ENCODE measurements around the gene ZFP64. TPM values are rescaled to one million over a fixed set of nuclear protein-coding genes. Genes with fewer than 3 reads are reported as not detected.
A peak's percentile ranks its signal among the peaks of the same experiment; 100 is the strongest.

The ZFP64 gene
- polyA plus RNA-seq, 2 of the 4 experiments (the other 2 are of a cell fraction), result 14.4 to 22.0 TPM

GRCh38 chr20:52181766-52182165, 9.8 kb downstream of the ZFP64 start (continued):
- TF ChIP-seq HOXA7 (CRISPR knock-in tag; IDR thresholded peaks at IDR 0.05), result no peak
- TF ChIP-seq HDAC2 (IDR thresholded peaks at IDR 0.05), result no peak
- TF ChIP-seq SMC3 (IDR thresholded peaks at IDR 0.05), result no peak

DNA sequence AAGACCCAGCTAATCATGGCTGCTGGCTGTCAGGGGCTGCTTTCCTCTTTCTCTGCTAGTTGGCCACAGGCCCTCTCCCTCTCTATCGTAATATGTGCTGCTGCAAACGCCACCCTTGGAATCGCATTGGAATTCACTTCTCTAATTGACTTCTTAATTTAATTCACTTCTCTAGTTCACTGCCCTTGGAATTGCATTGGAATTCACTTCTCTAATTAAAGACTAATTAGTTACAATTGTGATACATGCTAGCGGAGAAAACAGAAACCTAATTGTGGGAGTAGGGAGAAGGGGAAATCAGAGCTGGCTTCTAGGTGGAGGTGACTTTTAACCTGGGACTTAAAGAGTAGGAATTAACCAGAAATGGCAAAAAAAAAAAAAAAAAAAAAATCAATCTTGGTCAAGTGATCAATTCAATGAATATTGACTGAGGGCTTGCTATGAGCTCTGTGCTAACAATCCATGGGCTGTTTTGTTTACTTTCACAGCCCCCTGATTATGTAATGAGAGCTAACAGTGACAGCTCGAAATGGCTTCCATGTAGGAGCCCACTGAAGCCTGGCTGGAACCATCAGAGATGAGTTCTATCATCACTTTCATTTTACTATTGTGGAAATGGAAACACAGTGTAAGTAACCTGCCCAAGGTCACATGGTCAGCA, 11.3 kb downstream of the ZFP64 start:
- 99% methylated on average over 5 of the region's 5 CpGs for WGBS (ENCODE audit: missing lambda C conversion rate)
- no peak for FAIRE-seq
- H3K4me2 ChIP-seq, result no peak overlapping the region
- no peaks in the 10 kb centered on the region for H3K4me1 ChIP-seq
- DNase-seq (ENCODE audit: low read depth in 1 of 2, low spot score in 1 of 2), result no peak
- no peak for TF ChIP-seq FOSB (CRISPR knock-in tag; IDR thresholded peaks at IDR 0.05)
- TF ChIP-seq ZFP36 (IDR thresholded peaks at IDR 0.05; ENCODE audit: borderline replicate concordance, partially characterized antibody), result peak; percentile 27
- no peak for TF ChIP-seq ZSCAN20 (CRISPR knock-in tag; IDR thresholded peaks at IDR 0.05)
- TF ChIP-seq, protein P1, sequence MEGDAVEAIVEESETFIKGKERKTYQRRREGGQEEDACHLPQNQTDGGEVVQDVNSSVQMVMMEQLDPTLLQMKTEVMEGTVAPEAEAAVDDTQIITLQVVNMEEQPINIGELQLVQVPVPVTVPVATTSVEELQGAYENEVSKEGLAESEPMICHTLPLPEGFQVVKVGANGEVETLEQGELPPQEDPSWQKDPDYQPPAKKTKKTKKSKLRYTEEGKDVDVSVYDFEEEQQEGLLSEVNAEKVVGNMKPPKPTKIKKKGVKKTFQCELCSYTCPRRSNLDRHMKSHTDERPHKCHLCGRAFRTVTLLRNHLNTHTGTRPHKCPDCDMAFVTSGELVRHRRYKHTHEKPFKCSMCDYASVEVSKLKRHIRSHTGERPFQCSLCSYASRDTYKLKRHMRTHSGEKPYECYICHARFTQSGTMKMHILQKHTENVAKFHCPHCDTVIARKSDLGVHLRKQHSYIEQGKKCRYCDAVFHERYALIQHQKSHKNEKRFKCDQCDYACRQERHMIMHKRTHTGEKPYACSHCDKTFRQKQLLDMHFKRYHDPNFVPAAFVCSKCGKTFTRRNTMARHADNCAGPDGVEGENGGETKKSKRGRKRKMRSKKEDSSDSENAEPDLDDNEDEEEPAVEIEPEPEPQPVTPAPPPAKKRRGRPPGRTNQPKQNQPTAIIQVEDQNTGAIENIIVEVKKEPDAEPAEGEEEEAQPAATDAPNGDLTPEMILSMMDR (IDR thresholded peaks at IDR 0.05), result no peak
- H3K27ac ChIP-seq, result no peak overlapping the region
- no peak overlapping the region for H3K4me3 ChIP-seq
- no peak for ATAC-seq
- no peaks in the 10 kb centered on the region for H3K9me3 ChIP-seq
- CTCF ChIA-PET, result interaction anchor here (0.6 to 4.4 kb wide), 2 partner anchors 12 to 1436 kb away, joined by 3 to 17 read pairs; partner anchors contain the start of gene ZFP64
- POLR2A ChIA-PET, result no interaction called here

DNA sequence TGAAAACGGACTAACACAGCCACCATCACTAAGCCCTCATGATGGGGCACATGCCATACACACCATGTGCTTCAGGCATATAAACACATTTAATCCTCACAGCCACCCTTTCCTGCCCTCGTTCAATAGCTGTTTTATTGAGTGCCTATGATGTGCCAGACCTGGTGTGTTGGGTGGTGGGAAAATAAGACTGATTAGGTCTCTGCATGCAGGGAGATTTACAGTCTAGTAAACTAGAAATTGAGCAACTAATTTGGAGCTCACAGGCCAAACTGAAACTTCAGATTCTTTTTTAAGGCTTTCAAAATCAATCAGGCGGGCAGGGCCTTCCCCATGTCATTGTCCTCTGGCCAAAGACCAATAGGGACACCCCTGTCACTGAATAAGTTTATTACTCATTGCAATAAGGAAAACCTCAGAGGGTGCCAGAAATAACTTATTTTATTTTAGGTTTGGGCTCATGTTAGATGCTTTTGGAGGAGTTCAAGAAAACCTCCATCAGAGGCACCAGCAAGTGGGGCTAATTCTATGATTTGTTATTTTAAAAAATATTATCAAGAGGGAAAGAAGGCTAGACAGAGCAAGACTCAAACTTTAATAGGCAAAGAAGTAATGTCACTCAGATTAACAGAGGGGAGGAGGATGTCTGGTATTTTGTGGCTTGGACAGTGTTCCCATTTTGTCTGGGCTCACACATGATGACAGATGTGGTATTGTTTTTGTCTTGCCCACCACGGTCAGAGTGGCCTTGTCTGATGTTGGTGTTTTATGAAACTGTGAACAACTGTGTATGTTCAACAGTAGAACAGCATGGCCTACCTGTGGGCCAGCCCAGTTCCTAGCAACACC, 12.0 kb downstream of the ZFP64 start:
- FAIRE-seq (no peak), DNase-seq (ENCODE audit: low read depth in 1 of 2, low spot score in 1 of 2) (no peak), ATAC-seq (no peak)
- H3K27ac ChIP-seq, result no peak overlapping the region
- H3K4me2 ChIP-seq, result no peak overlapping the region
- H3K4me1 ChIP-seq, result no peaks in the 10 kb centered on the region
- CTCF ChIA-PET, result interaction anchor here (1.9 to 4.4 kb wide), 2 partner anchors 12 to 51 kb away, joined by 8 to 17 read pairs; partner anchors contain the start of gene ZFP64
- TF ChIP-seq FOSL2 (IDR thresholded peaks at IDR 0.05) (no peak), FOSL2 (CRISPR knock-in tag; IDR thresholded peaks at IDR 0.05) (no peak), EHMT2 (IDR thresholded peaks at IDR 0.05; ENCODE audit: low read depth) (no peak), KDM5A (IDR thresholded peaks at IDR 0.05) (no peak), MAFK (IDR thresholded peaks at IDR 0.05; ENCODE audit: partially characterized antibody) (no peak), HDAC2 (IDR thresholded peaks at IDR 0.05) (no peak), HOXB5 (CRISPR knock-in tag; IDR thresholded peaks at IDR 0.05) (no peak)
- no peak overlapping the region for H3K4me3 ChIP-seq
- 88% methylated on average over 4 of the region's 4 CpGs for whole genome bisulfite sequencing (ENCODE audit: missing lambda C conversion rate)
- POLR2A ChIA-PET, result no interaction called here
- no peaks in the 10 kb centered on the region for H3K9me3 ChIP-seq

GRCh38 chr20:52178691-52179090, 12.9 kb downstream of the ZFP64 start:
- CTCF ChIA-PET, result interaction anchor here (1.9 to 4.4 kb wide), 2 partner anchors 13 to 51 kb away, joined by 8 to 17 read pairs; partner anchors contain the start of gene ZFP64

DNA sequence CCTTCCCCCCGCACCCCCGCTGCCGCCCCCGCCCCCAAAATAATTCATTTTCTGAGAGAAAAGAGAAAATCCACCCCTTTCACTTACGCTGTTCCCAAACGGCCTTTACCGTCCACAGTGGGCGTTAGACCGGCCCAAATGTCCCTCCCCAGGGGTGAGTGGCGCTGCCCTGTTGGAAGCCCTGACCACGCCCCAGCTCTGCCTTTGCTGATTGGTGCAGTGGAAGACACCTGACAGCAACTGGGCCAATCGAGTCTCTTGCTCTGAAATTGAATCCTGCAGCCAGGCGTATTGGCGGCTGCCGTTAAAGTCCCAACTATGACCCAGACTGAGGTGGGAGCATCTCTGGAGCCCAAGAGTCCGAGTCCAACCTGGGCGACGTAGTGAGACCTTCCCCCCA, 15.7 kb downstream of the ZFP64 start:
- WGBS (ENCODE audit: missing lambda C conversion rate), result 94% methylated on average over 15 of the region's 18 CpGs
- TF ChIP-seq PHF8 (IDR thresholded peaks at IDR 0.05; ENCODE audit: borderline replicate concordance, low read depth), result no peak
- no peak for TF ChIP-seq RCOR1 (IDR thresholded peaks at IDR 0.05; ENCODE audit: low read depth, low read length)
- no peak for TF ChIP-seq JUNB (IDR thresholded peaks at IDR 0.05)
- no peak for TF ChIP-seq MAX (IDR thresholded peaks at IDR 0.05)
- TF ChIP-seq NFE2L2 (conservative IDR thresholded peaks at IDR 0.05; ENCODE audit: low read length), result no peak
- TF ChIP-seq, protein P2, sequence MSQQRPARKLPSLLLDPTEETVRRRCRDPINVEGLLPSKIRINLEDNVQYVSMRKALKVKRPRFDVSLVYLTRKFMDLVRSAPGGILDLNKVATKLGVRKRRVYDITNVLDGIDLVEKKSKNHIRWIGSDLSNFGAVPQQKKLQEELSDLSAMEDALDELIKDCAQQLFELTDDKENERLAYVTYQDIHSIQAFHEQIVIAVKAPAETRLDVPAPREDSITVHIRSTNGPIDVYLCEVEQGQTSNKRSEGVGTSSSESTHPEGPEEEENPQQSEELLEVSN (IDR thresholded peaks at IDR 0.05; ENCODE audit: borderline replicate concordance, low read depth), result no peak
- no peak for TF ChIP-seq EP300 (IDR thresholded peaks at IDR 0.05)
- TF ChIP-seq, protein P3, sequence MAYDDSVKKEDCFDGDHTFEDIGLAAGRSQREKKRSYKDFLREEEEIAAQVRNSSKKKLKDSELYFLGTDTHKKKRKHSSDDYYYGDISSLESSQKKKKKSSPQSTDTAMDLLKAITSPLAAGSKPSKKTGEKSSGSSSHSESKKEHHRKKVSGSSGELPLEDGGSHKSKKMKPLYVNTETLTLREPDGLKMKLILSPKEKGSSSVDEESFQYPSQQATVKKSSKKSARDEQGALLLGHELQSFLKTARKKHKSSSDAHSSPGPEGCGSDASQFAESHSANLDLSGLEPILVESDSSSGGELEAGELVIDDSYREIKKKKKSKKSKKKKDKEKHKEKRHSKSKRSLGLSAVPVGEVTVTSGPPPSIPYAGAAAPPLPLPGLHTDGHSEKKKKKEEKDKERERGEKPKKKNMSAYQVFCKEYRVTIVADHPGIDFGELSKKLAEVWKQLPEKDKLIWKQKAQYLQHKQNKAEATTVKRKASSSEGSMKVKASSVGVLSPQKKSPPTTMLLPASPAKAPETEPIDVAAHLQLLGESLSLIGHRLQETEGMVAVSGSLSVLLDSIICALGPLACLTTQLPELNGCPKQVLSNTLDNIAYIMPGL (CRISPR knock-in tag; IDR thresholded peaks at IDR 0.05; ENCODE audit: borderline replicate concordance), result no peak
- TF ChIP-seq POLR2A (IDR thresholded peaks at IDR 0.05; ENCODE audit: low read length), result no peak
- no peak for TF ChIP-seq CHD2 (IDR thresholded peaks at IDR 0.05; ENCODE audit: low read length, partially characterized antibody)
- no peak for FAIRE-seq
- H3K27ac ChIP-seq, result no peak overlapping the region
- ChIA-PET POLR2A (no interaction called here), CTCF (no interaction called here)
- no peak overlapping the region for H3K4me2 ChIP-seq
- no peaks in the 10 kb centered on the region for H3K9me3 ChIP-seq
- no peak overlapping the region for H3K4me3 ChIP-seq
- no peak for DNase-seq (ENCODE audit: low read depth in 1 of 2, low spot score in 1 of 2)
- ATAC-seq, result no peak
- H3K4me1 ChIP-seq, result no peaks in the 10 kb centered on the region

More at GRCh38 chr20:52178691-52179090, 12.9 kb downstream of the ZFP64 start:
- TF ChIP-seq MYC (IDR thresholded peaks at IDR 0.05; ENCODE audit: borderline replicate concordance, low read length) (no peak), CHD2 (IDR thresholded peaks at IDR 0.05; ENCODE audit: low read length, partially characterized antibody) (no peak), CHD4 (IDR thresholded peaks at IDR 0.05; ENCODE audit: borderline replicate concordance) (no peak), HDAC2 (IDR thresholded peaks at IDR 0.05) (no peak)
- POLR2A ChIA-PET, result no interaction called here
- H3K4me3 ChIP-seq, result no peak overlapping the region
- no peaks in the 10 kb centered on the region for H3K9me3 ChIP-seq
- H3K27ac ChIP-seq, result no peak overlapping the region
- 94% methylated on average over 3 of the region's 3 CpGs for WGBS (ENCODE audit: missing lambda C conversion rate)
- no peaks in the 10 kb centered on the region for H3K4me1 ChIP-seq
- no peak overlapping the region for H3K4me2 ChIP-seq
- no peak for FAIRE-seq
- no peak for ATAC-seq
- no peak for DNase-seq (ENCODE audit: low read depth in 1 of 2, low spot score in 1 of 2)

All from A549 (cell line).